GM19240 (cell line): ENCODE measurements around the gene BTG4.

Experiments
- DNase-seq: peaks from one replicate; pipeline ENCODE4 v3.0.0; 2011; ENCODE audit warnings: low spot score; ENCODE audit not compliant: insufficient read length

Gene BTG4

DNA sequence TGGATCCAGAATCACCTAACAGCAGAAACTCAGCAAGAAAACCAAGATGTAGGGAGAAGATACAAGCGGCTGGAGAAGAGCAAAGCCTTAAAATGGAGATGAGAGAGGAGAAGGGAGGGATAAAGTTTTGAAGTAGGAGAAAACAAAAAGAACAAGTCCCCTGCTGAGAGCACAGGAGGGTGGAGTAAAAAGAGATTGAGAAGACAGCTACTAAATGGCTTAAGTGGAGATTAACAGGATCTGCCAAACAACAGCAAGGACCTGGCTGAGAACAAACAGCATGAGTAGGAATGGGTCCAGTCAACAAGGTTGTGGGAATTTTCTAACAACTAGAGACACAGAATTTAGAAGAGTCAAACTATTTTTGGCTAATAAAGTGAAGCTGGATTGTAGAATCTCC is 18.1 kb downstream of the BTG4 start:
- no peak for DNase-seq

DNA sequence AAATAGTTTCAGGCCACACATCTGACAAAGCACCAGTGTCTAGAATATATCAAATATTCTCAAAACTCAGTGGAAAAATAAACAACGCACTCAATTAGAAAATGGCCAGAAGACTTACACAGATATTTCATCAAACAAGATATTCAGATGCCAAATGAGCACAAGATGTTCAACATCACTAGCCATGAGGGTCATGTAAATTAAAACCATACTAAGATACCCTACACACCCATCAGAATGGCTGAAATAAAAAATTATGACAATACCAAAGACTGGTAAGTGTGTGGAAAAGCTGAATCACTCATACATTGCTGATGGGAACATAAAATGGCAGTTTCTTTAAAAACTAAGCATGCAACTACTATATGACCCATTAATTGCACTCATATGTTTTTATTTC is 21.7 kb downstream of the BTG4 start:
- DNase-seq = no peak

DNA sequence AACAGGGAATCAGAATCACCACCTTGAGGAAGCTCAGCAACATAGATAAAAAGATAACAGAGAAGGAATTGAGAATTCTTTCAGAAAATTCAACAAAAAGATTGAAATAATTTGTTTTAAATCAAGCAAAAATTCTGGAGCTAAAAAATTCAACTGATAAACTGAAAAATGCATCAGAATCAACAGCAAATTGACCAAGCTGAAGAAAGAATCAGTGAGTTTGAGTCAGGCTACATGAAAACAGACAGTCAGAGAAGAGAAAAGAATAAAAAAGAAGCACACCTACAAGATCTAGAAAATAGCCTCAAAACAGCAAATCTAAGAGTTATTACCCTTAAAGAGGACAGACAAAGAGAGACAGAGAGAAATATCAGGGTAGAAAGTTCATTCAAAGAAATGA is 28.8 kb downstream of the BTG4 start:
- DNase-seq = no peak

DNA sequence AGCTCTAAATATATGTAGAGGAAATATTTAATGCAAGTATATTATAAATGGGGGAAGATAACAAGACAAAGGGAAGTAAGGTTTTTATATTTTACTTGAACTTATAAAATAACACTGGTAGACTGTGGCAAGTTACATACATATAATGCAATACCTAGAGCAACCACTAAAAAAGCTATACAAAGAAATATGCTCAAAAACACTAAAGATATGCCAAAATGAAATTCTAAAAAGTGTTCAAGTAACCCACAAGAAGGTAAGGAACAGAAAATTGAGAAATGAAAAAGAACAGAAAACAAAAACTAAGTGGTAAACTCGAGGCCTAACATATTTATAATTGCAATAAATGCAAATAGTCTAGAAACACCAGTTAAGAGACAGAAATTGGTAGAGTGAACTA is 32.5 kb downstream of the BTG4 start:
- DNase-seq = no peak

DNA sequence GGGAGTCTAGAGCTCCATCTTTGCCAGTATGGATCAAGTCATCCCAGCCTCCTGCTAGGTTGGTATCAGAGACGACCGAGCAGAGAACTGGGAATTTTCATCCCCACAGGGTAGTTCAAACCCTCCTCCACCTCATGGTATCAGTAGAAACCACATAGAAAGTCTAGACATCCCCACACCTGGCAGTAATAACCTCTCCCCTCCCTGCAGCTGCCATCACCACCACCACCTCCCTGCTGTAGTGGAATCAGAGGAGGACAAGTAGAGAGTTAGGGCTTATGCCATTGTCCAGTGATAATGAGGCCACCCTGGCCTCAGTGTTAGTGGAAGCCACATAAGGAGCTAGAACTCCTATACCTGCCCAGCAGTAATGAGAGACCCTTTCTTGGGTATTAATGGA is 34.3 kb downstream of the BTG4 start:
- DNase-seq = no peak

DNA sequence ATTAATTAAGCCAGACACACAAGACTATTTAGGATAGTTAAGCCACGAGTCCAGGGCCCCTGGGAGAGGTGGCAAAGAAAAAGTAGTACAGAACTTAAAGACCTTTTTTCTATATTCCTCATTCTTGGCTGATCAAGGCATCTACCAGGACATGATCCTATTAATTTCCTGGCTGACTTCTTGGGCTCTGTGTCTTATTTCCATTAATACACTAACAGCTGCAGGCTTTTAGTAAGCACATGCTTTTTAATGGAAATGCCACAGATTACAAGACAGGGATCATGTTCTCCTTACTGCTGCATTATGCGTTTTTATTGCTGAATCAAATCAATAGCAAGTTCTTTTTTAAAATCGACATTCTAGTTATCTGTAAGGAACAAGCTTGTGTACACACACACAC is 35.2 kb downstream of the BTG4 start:
- no peak for DNase-seq

DNA sequence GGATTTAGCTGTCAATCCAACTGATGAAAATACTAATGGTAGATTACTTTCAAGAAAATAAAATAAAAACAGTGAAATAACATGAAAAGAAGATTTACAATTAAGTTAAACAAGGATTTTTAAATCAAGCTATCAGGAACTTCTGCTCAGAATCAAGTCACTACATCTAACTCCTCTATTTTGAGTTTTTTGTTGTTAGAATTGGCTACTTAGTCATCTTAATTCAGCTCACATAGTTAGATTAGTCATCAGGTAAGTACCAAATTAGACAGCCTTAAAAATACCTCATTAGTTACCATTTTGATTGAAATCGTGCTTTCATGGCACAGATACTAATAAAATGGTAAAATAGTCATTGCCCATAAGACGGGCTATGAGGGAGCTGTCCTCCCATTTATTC is 35.8 kb downstream of the BTG4 start:
- no peak for DNase-seq

DNA sequence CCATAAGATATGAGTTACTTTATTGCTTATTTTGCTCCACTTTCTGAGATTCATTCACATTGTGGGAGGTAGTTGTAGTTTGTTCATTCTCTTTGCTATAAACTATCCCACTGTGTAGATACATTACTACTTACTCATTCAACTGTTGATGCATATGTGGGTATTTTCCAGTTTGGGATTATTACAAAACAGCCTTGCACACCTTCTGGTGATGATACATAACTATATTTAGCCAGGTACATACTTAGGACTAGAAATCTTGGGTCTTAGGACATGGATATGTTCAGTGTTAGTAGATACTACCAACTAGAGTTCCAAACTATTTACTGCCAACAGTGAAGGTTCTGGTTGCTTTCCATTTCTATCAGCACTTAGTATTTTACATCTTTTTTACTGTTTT is 37.8 kb downstream of the BTG4 start:
- DNase-seq = no peak

DNA sequence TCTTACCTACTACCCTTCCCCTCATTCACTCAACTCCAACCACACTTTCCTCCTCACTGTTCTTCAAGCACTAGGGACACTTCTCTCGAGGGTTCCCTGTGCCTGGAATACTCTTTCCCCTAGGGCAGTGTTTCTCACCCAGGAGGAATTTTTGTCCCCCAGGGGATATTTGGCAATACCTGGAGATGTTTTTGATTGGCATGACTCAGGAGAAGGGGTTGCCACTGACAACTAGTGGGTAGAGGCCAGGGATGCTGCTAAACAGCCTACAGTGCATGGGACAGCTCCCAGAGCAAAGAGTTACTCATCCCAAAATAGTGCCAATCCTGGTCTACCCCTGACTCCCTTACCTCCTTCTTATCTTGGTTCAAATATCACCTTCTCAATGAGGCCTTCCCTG is 40.0 kb downstream of the BTG4 start:
- DNase-seq = no peak

DNA sequence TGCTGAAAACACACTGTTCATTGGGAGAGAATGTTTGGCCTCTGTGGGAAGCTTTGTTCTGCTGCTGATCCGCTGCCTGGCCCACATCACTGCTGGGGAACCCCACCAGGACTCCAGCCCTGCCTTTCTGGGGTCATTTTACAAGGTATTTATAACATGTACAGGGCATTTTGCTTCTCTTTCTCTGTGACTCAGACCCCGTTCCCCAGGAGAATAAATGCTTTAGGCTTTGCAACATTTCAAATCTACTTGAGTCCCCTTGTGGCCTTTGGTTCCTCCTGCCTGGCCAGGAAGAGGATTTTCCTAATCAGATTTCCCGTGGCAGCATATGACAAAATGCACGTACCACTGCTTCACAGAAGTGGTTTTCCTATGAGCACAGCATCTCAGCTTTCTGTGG is 43.0 kb downstream of the BTG4 start:
- no peak for DNase-seq

DNA sequence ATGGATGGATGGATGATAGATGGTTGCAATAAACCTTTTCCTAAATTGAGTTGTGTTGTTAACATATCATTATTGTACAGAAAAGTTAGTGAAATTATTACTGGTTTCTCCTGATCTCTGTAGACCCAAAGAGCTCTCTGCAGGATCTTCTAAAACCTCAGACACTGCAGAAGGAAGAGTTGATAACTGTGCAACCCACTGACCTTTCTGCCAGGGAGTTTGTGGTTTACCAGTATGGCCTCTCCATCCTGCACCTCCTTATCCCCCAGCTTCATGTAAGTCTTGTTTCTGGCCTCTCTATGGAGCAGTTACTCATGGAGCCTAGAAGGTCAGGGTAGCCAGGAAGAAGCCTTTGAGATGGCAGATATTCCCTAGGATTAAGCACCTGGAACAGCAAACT is 45.6 kb downstream of the BTG4 start:
- no peak for DNase-seq

DNA sequence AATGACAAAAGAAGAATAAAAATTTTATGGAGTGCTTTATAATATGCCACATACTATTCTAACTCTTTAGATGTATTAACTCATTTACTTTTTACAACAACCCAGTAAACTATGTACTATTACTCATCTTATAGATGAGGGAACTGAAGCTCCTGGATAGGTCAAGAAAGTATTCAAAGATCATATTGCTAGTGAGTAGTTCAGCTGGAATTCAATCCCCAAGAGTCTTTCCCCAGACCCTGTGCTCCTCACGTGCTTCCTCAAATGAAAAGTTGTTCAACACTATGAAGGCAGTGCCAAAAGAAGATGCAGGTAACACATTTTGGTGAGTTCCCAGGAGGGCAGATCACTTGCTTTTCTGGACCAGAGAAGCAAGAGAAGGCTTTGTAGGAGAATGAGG is 46.8 kb downstream of the BTG4 start:
- no peak for DNase-seq

DNA sequence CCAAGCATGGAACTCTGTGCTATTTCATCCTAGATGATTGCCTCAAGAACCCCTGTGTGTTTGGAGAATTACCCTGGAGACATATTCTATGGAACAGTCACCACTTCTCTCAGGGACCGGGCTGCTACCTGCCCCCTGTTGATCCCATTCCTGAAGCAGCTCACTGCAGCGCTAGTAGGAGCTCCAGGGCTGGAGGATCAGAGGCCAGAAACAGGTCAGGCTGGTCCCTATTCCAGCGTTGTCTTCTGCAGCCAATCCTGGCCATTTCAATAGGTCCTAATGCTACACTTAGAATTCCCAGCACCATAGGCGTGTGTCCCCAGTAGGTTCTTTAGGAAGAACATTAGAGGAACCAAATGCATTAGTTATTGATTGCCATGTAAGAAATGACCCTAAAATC is 48.9 kb downstream of the BTG4 start:
- no peak for DNase-seq

DNA sequence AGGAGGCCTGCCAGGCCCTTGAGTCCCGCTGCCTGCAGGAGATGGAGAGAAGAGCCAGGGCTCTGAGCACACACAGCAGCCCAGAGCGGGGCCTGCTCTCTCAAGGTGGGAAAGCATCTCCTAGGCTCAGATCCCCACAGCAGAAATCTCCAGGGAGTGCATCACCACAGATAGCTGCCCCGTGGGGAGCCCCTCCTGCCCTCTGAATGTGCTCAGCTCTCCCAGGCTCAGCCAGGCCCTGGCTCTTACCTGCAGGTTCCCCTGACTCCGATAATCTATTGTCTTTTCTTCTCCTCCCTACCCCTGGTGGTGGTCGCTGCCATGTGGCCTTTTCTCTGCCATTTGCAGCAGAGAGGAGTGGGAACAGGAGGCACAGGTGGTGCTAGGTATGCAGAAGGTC is 49.9 kb downstream of the BTG4 start:
- DNase-seq = no peak

DNA sequence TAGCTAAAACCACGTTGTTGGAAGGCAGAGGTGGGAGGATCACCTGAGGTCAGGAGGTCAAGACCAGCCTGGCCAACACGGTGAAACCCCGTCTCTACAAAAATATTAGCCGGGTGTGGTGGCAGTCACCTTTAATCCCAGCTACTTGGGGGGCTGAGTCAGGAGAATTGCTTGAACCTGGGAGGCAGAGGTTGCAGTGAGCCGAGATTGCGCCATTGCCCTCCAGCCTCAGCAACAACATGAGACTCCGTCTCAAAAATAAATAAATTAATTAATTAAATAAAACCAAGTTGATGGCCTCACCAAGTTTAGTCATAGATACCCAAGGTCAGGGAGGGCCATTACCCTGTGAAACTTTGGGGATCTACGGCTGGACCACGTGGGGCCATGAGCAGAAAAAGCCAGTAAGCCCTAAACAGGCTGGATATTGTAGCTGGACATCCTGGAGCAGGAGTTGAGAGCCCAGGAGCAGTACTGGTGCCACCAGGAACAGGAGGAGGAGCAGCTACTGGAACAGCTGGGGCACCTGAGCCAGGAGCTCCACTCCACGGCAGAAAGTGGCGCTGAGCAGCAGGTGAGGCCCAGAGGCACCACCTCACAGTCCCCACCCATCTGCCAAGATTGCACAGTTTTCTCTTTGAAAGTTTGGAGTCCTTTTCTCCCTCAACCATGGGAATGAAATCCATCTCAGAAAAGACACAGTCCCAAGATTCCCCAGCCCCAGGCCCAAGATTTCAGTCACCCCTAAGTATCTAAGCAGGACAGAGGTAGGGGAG is 50.5 kb downstream of the BTG4 start:
- no peak for DNase-seq

DNA sequence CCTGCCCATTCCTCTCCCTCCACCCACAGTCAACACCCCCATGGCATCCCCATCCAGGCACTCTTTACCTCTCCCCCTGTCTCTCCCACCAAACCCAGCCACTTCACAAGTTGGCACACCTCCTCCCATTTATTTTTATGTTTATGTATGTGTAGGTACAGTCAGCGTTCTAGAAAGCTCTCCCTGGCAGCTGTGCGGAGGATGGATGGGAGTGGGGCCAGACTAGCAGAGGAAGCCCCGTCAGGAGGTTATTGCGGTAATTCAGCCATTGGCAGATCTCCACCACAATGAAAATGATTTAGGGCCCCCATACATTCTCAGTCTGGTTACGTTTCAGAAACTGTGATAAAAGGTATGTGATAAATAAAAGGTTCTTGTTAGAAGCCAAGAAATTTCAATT is 51.3 kb downstream of the BTG4 start:
- DNase-seq = no peak

DNA sequence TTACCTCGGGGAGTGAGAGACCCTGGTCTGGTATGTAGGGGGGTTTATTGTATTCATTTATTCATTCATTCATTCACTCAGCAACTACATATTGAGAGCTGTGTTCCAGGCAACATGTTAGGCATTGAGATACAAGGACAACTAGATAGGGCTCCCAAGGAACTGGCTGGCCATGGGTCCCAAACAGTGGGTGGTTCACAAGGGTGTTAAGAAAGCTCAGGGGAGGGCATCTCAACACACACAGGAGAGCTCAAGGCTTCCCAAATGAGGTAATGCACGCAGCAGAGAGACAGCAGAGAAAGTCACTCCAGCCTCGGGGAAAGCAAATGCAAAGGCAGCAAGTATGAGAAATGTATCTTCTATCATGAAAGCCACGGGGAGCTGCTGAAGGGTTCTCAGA is 51.8 kb downstream of the BTG4 start:
- no peak for DNase-seq

DNA sequence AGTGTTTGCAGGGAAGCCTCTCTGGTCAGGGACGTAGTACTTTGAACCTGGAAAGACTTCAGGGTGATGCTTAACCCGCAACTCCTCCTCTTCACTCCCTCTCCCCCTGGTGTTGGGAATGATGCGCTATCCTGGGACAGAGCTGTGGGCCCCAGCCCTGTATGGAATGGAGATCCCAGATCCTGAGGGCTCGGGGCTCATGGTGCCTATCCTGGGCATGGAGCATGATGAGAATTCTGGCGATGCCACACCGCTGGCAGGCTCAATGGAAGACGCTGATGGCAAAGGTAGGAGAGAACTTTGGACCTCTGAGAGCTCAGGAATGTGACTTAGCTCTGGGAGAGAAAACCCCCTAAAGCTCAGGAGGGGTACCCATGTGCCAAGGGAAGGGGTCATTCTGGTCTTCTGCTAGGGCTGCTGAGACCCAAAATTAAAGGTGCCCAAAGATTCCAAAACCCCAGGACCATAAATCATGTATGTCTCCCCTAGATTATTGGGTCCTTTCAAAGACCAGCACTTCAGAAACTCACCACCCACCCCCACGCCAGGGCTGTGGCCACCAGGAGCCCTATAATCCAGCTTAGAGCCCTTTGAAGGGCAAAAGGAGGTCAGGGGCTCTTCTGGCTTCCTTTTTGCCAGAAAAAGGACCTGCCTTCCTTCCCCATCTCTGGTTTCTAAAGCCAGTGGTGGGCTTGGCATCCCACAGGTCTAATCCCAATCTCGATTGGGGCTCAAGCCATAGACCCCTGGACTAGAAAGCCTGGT is 52.5 kb downstream of the BTG4 start:
- no peak for DNase-seq

DNA sequence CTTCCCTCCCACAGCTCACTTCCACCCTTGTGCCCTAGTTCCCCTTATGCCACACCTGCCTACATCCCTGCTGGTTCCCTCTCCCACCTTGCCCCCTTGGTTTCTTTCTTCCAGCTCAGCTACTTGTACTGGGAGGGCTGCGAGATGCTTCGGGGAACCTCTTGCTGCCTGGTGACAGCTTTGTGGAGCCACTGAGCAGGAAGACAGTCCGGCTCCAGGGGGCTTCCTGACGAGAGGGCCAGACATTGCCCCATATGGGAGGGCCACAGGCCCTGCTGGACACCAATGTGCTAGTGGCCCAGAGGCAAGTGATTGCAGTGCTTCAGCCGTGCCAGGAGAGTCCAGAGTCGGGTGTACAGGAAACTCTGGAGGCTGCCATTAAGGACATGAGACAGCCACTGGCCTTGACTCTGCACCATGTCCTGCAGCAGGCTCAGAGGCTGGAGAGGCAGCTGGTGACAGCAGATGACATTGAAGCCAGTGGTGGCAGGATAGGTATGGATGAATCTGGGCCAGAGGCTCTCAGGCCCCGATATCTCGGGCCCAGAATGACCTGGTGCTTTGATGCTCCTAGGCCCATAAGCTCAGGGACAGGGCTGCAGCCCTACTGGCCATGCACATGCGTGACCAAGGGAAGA is 54.3 kb downstream of the BTG4 start:
- no peak for DNase-seq

DNA sequence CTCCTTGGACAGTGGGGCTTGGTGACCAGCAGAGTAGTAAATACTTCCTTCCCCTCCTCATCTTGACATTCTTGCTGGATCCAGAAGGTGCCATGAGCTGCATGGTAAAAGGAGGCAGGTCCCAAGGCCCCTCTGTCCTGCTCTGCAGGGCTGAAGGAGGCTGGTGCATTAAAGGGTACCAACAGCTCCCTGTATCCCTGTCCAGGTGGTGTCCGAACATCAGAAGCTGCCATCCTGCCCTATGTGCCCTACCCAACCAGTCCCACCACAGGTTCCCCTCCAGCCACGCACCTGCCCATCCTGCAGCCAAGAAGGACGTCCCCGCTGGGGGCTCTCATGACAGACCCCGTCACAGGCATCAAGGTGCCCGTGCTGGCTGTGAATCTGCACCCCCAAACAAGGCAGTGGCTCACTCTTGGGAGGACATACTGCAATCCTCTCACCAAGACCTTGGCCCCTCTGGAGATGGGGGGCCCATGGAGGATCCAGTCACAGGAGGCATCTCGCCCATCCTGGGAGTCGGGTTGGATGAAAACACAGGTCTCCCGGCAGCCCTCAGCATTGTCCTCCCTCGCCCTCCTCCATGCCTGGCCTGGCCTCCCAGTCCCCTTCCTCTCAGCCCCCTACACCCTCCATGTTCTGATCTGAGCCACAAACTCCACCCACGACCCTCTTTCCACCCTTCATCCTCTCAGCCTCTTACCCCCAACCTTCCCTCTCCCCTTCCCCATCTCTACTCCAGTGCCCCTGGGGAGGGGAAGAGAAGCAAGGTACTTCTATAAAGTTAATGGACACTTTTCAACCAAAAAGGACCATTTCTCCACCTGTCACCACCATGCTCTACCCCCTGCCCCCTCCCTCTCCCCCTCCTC is 55.1 kb downstream of the BTG4 start:
- DNase-seq = no peak

DNA sequence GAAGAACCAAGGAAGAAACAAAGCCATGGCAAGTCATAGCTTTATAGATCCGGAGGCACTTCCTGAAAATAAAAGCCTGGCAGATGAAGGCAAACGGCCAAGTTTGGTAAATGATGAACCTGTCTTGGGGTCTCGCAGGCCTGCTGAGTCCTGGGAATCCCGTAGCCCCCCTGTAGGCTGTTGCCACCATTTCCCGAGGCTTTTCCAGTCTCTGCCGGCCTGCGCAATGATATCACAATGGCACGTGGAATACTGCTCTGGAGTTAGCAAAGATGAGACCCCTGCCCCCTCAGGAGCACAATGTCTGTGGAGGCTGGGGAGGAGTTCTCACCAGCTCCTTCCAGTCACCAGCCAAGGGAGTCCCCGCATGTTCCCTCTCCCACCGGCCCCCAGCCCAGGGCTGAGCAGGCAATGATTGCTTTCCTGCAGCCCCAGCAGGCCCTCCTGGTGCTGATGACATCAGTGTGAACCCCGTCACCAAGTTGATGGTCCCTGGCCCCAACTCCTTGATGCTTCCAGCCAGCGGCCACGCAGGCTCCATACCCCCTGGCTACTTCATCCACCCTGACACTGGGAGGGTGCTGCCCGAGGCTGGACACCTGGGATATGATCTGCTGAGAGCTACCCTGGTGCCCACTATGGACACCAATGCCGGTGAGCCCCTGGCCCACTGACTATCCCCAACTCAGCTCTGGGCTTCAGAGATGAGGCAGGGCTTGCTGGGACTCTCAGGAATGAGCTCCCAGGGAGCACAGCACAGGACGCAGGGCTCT is 55.9 kb downstream of the BTG4 start:
- no peak for DNase-seq
